Stimulated activated CD4-positive, alpha-beta T cell treated with anti-CD3 and anti-CD28 coated beads, Interleukin-4, amount 100 ng/mL, for 24 hours (primary cell): ENCODE measurements around the gene FBXL13.
"Not testable (repeated sequence)": the region's sequence is repeated elsewhere in the genome, so short reads cannot be mapped to it uniquely, and the experiment has no call there.

Experiments used
- DNase-seq: peaks from one replicate; pipeline ENCODE4 v3.0.0-alpha.2; 2020

Gene FBXL13

DNA sequence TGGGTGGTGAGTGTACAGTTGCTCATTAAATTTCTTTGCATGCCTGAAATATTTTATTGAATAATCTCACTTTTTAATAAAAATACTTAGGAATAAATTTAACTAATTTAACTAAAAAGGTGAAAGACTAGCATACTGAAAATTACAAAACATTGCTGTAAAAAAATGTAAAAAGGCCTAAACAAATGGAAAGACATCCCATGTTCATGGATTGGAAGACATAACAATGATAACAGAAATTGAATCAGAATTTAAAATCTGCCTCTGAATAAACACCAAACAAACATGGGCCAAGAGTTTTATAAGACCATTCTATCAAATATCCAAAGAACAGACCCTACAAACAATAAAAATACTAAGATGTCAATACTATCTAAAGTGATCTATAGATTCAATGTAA lies 94.9 kb downstream of the FBXL13 start:
- DNase-seq = no peak

- DNase-seq = no peak
These were observed 96.3 kb downstream of the FBXL13 start for GRCh38 chr7:102978284-102978683.

DNA sequence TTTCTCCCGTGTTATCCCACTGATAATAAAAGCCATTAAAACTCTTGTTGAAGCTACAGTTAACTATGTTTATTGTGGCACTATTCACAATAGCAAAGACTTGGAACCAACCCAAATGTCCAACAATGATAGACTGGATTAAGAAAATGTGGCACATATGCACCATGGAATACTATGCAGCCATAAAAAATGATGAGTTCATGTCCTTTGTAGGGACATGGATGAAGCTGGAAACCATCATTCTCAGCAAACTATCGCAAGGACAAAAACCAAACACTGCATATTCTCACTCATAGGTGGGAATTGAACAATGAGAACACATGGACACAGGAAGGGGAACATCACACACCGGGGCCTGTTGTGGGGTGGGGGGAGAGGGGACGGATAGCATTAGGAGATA lies 97.0 kb downstream of the FBXL13 start:
- not testable (repeated sequence) for DNase-seq

GRCh38 chr7:102976493-102976892 lies 98.1 kb downstream of the FBXL13 start:
- no peak for DNase-seq

DNA sequence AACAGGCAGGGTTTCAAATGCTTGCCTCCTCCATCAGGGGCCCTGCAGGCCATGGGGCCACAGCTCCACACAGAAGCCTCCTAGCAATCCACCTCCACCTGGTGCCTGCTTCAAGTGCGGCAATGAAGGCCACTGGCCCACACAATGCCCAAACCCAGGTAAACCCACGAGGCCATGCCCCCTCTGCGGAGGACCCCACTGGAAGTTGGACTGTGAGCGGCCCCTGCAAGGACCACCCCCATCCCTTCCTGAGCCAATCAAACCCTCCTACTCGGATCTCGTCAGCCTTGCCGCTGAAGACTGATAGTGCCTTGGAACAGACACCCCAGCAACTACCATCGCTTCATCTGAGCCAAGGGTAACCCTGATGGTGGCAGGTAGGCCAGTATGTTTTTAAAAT lies 98.7 kb downstream of the FBXL13 start:
- no peak for DNase-seq

DNA sequence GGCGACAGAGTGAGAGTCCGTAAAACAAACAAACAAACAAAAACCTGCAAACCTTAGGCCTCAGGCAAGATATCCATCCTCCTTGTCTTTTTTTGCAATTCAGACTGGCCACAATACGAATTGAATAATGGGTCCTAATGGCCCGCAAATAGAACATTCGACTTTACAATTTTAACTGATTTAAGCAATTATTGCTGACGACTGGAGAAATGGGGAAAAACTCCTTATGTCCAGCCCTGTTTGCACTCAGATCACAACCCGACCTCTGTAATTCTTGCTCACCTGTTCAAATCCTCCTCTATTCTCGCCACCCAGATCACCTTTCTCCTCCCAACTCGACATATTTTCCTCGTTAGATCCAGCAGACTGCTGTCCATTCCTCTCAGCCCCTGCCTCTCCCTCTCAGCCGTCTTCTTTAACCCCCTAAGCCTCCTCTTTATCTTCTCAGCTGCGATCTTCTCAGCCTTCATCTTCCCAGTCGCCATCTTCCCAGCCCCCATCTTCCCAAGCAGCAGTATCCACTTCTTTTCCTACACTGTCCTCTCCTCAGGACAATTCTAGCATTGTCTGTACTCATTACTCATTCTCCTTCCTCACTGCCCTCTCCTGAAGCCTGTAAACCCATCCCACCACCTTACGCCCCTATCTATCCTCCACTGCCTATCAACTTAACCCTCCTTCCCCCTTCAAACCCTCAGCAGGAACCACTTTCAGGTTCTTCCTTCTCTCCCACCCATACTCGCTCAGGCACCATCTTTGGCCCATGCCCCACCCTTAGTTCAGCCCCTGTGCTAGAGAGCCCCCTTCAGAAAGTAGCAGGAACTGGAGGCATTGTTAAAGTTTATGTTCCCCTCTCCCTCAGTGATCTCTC lies 100.0 kb downstream of the FBXL13 start:
- DNase-seq = no peak

DNA sequence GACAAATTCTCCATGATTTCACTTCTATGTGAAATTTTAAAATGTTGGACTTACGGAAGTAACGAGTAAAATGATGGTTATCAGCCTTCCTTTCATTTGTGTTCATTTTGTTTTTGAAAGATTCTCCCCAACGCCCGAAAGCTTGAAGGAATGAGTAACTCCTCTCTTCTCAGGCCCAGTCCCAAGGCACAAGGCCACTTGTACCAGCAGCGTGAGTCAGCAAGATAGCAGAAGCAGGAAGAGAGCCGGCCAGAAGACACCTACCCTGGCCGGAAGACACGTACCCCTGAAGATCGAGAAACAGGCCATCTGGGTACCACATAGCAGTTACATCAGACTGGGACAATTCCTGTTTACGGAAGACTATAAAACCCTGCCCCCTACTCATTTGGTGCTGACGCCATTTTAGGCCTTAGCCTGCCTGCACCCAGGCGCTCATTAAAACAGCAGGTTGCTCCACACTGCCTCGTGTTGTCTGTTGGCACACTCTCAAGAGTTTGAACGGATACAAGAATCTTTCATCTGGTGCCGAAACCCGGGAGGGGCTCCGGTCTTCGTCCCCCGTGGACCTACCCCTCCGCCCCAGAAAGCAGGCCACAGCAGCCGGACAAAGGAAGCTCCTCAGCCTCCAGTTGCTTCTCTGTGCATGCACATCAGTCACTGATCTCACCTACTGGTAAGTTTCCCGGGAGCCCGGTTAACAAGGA lies 101.3 kb downstream of the FBXL13 start:
- DNase-seq = no peak

DNA sequence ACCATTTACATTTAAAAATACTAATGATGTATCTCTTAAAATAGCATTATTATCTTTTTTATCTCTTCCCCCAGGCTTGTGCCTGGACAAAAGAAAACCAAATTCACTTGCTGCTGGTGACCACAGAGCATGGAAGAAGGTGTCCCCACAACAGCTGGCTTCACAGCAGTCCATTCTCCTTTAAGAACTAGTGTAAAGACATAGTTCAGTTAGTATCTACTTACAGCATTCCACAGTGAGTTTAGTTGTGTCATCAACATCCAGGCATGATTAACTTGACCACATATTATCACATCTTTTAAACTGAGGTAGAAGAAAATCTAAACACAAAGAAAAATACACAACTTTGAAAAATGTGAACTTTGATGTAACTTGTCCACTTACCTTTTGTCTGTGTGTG lies 106.8 kb downstream of the FBXL13 start:
- no peak for DNase-seq

DNA sequence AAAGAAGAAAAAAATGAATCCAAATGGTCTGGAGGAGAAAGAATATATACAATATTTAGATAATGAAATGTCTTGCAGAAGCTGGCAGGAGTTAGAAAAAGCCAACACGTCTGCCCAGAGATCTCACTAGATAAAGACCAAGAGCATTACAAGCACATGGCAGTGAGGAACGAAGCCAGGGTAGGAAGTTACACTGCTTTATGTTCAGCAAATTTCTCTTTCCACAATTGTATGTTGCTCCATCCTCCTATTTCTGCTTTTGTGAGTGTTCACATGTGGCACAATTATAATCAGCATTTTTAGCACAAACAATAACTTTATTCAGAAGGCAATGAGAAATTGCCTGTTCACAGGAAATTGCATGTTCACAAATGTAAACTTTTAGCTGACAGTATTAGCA lies 108.1 kb downstream of the FBXL13 start:
- no peak for DNase-seq

DNA sequence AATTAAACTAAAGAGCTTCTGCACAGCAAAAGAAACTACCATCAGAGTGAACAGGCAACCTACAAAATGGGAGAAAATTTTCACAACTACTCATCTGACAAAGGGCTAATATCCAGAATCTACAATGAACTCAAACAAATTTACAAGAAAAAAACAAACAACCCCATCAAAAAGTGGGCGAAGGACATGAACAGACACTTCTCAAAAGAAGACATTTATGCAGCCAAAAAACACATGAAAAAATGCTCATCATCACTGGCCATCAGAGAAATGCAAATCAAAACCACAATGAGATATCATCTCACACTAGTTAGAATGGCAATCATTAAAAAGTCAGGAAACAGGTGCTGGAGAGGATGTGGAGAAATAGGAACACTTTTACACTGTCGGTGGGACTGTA lies 112.6 kb downstream of the FBXL13 start:
- DNase-seq = not testable (repeated sequence)

- DNase-seq = not testable (repeated sequence)
These were observed 116.6 kb downstream of the FBXL13 start for GRCh38 chr7:102958004-102958403.

- not testable (repeated sequence) for DNase-seq
These were observed 120.2 kb downstream of the FBXL13 start for GRCh38 chr7:102954359-102954758.

DNA sequence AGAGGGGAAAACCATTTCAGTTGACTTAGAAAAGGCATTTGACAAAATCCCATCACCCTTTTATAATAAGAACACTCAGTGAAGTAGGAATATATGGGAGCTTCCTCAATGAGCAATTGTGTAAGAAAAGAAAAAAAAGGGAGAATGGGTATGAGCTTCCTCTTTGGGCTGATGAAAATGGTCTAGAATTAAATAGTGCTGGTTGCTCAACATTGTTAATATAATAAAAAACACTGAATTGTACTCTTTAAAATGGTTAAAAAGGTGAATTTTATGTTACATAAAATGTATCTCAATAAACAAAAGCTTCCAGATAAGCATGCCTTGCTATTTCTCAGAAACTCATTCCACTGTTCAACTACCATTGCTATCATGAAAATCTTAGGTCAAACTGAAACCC lies 121.2 kb downstream of the FBXL13 start:
- no peak for DNase-seq

DNA sequence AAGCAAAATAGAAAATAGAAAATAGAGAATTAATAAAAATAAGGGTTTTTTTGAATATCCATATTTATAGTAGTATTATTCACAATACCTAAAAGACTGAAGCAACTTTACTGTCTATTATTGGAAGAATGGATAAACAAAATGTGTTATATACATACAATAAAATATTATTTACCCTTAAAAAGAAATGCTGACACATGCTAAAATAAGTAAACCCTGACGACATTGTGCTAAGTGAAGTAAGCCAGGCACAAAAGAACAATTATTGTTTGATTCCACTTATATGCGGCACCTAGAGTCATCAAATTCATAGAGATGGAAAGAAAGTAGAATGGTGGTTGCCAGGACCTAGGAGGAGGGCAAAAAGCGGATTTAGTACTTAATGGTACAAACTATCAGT lies 122.8 kb downstream of the FBXL13 start:
- no peak for DNase-seq

GRCh38 chr7:102944241-102944640 lies 130.4 kb downstream of the FBXL13 start:
- DNase-seq = no peak

GRCh38 chr7:102943423-102944169 lies 131.0 kb downstream of the FBXL13 start:
- no peak for DNase-seq

DNA sequence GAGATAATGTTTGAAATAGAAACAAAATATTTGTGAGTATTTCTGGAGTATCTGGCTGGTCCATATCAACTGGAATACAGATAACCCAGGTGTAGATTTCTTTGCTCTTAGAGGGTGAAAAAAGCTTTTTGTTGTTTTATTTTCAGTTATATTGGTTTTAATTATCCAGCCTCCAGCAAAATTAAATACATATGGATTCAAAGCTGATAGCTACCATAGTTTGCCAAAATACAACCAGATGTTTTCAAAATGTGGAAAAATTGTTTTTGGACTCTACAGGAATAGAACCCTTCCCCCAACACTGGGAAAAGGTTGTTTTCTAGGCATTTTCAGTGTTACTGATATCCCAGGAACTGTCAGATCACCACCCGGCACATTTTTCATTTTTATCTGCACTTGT lies 131.7 kb downstream of the FBXL13 start:
- no peak for DNase-seq

- no peak for DNase-seq
These were observed 132.3 kb downstream of the FBXL13 start for GRCh38 chr7:102942181-102942866.

- DNase-seq = no peak
These were observed 135.9 kb downstream of the FBXL13 start for GRCh38 chr7:102938679-102939078.

DNA sequence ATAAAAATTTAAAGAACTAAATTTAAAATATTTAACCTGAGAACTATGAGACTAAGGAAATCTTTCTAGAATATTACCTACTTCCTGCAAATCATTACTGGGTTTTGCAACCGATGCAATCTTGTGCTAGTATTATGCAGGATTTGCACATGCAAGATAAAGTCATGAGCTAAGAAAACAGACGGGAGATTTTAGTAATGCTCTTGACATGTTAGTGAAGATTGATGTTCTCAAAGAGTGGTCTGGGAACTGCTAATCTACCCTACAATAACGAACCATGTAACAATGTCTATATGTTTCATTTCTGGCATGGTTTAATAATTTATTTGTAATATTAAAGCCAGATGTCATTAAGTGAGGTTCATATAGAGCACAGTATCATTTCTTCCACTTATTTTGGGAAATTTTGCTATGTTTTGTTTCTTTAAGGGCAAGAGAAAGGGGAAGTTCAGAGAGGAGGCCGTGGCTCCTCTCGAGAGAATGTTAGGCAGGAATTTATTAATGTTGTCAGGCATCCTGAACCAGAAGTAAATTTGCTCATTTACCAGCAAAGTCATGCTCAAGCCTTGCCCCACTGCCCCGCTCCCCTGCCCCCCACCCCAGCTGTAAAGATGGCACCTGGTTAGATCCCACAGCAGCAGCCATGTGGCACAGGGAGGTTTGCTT lies 139.0 kb downstream of the FBXL13 start:
- no peak for DNase-seq

- no peak for DNase-seq
These were observed 139.9 kb downstream of the FBXL13 start for GRCh38 chr7:102934701-102935100.

DNA sequence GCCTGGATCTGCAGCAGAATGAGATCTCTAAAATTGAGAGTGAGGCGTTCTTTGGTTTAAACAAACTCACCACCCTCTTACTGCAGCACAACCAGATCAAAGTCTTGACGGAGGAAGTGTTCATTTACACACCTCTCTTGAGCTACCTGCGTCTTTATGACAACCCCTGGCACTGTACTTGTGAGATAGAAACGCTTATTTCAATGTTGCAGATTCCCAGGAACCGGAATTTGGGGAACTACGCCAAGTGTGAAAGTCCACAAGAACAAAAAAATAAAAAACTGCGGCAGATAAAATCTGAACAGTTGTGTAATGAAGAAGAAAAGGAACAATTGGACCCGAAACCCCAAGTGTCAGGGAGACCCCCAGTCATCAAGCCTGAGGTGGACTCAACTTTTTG lies 140.4 kb downstream of the FBXL13 start:
- DNase-seq = no peak
